ENCODE measurements around the gene KRT27. TPM values are rescaled to one million over a fixed set of nuclear protein-coding genes. Genes with fewer than 3 reads are reported as not detected.

KRT27 gene
- total and polyA plus RNA-seq, 7 donors = 0.01 TPM; not detected in 6

GRCh38 chr17:40796846-40797245 is 14.5 kb upstream of the KRT27 start:
- Histone ChIP-seq H3K4me1 (no peaks in the 10 kb centered on the region), H3K27ac (no peak overlapping the region), H3K27me3 (ENCODE audit: insufficient read depth in 3 of 3, low read length in 2 of 3) (peaks cover 0 to 20% (median 0%) of the 10 kb centered on the region in 3 donors), H3K36me3 (ENCODE audit: insufficient read depth in 1 of 2, low read depth in 1 of 2) (no peaks in the 10 kb centered on the region), H3K9me3 (no peaks in the 10 kb centered on the region), H3K4me3 (no peak overlapping the region)
- TF ChIP-seq, protein P1, sequence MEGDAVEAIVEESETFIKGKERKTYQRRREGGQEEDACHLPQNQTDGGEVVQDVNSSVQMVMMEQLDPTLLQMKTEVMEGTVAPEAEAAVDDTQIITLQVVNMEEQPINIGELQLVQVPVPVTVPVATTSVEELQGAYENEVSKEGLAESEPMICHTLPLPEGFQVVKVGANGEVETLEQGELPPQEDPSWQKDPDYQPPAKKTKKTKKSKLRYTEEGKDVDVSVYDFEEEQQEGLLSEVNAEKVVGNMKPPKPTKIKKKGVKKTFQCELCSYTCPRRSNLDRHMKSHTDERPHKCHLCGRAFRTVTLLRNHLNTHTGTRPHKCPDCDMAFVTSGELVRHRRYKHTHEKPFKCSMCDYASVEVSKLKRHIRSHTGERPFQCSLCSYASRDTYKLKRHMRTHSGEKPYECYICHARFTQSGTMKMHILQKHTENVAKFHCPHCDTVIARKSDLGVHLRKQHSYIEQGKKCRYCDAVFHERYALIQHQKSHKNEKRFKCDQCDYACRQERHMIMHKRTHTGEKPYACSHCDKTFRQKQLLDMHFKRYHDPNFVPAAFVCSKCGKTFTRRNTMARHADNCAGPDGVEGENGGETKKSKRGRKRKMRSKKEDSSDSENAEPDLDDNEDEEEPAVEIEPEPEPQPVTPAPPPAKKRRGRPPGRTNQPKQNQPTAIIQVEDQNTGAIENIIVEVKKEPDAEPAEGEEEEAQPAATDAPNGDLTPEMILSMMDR (IDR thresholded peaks at IDR 0.05) = no peak
- ATAC-seq (no peak), DNase-seq (no peak)
- intact Hi-C loops (cut with DNase I) = loop anchor here in 1 of 2 donors (10.0 kb wide), 1 partner anchor 172 kb away; no protein-coding TSS in a partner anchor
- WGBS, 3 donors = 74 to 84% (median 78%) methylated on average over 27 of the region's 27 CpGs

DNA sequence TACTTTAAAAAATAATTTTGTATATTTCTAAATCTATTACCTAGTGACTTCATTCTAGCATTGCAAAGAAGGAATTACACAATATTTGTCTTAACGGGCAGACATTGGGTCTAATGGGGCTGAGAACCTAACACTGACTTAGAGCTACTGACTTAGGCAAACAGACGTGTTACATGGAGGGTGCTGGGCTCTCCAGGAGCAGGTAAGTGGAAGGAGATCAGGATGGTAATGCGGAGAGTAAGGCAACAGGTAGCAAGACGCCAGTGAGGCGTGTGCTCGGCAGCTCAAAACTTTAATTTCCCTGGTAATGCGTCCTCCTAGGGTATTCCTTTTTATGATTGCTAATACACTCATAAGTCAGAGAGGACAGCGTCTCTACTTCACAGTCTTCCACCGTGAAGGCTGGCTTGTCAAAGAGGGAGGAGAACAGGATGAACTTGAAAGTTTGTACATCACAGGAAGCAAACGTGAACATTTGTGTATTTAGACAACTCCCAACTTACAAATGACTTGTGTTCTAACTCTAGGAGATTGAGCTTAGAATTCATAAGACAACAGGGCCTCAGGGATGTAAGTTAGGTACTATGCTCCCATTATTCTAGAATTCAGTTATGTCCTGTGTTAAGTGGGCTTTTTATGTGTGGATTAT is 12.8 kb upstream of the KRT27 start:
- DNase-seq (no peak), ATAC-seq (no peak)
- Histone ChIP-seq H3K9me3 (no peaks in the 10 kb centered on the region), H3K36me3 (ENCODE audit: insufficient read depth in 1 of 2, low read depth in 1 of 2) (no peaks in the 10 kb centered on the region), H3K27ac (no peak overlapping the region), H3K27me3 (ENCODE audit: insufficient read depth in 3 of 3, low read length in 2 of 3) (peaks cover 0 to 5% (median 0%) of the 10 kb centered on the region in 3 donors), H3K4me3 (no peak overlapping the region), H3K4me1 (no peaks in the 10 kb centered on the region)
- intact Hi-C loops (cut with DNase I) = loop anchor here in 1 of 2 donors (10.0 kb wide), 1 partner anchor 170 kb away; no protein-coding TSS in a partner anchor
- 81 to 86% (median 84%) methylated on average over 10 of the region's 10 CpGs for WGBS, 3 donors
- TF ChIP-seq, protein P1 (IDR thresholded peaks at IDR 0.05) = no peak

DNA sequence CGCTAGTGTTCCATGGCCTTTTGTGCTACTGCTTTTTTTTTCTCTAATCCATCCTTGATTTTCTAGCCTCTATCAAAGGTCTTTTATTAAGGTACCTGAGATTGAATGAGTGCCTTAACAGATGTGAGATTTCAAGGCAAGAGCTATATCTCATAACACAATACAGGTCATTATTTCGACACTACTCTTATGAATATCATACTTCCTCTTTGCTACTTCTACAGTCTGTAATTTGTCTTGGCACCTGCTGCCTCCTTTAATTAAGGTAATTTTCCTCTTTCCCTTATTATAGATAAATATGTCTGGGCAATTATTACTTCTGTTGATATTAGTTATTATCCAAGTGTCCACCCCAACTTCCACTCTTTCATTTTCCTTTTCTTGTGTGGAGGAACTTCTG is 12.1 kb upstream of the KRT27 start:
- H3K9me3 ChIP-seq = no peaks in the 10 kb centered on the region
- H3K4me3 ChIP-seq = no peak overlapping the region
- DNase-seq (no peak), ATAC-seq (no peak)
- peaks cover 0 to 3% (median 0%) of the 10 kb centered on the region in 3 donors for H3K27me3 ChIP-seq (ENCODE audit: insufficient read depth in 3 of 3, low read length in 2 of 3)
- no peak overlapping the region for H3K27ac ChIP-seq
- TF ChIP-seq, protein P1 (IDR thresholded peaks at IDR 0.05) = no peak
- no peaks in the 10 kb centered on the region for H3K4me1 ChIP-seq
- 87 to 92% (median 91%) methylated on average over 2 of the region's 2 CpGs for whole genome bisulfite sequencing, 3 donors
- no peaks in the 10 kb centered on the region for H3K36me3 ChIP-seq (ENCODE audit: insufficient read depth in 1 of 2, low read depth in 1 of 2)
- intact Hi-C loops (cut with DNase I) = loop anchor here (5.0 to 10.0 kb wide), 2 partner anchors 170 to 172 kb away; no protein-coding TSS in a partner anchor

GRCh38 chr17:40793832-40794231 is 11.5 kb upstream of the KRT27 start:
- Histone ChIP-seq H3K4me3 (no peak overlapping the region), H3K9me3 (no peaks in the 10 kb centered on the region), H3K4me1 (no peaks in the 10 kb centered on the region), H3K27me3 (ENCODE audit: insufficient read depth in 3 of 3, low read length in 2 of 3) (no peaks in the 10 kb centered on the region), H3K27ac (no peak overlapping the region), H3K36me3 (ENCODE audit: insufficient read depth in 1 of 2, low read depth in 1 of 2) (no peaks in the 10 kb centered on the region)
- TF ChIP-seq, protein P1 (IDR thresholded peaks at IDR 0.05) = no peak
- 26 to 35% (median 34%) methylated on average over 10 of the region's 10 CpGs for WGBS, 3 donors
- intact Hi-C loops (cut with DNase I) = loop anchor here (5.0 to 10.0 kb wide), 2 partner anchors 169 to 172 kb away; no protein-coding TSS in a partner anchor
- DNase-seq (no peak), ATAC-seq (no peak)
